Left cardiac atrium (tissue), 4 donors: ENCODE data around the gene SLC8A2. TPM values are rescaled to one million over a fixed set of nuclear protein-coding genes. Genes with fewer than 3 reads are reported as not detected.

ENCODE experiments used
- ATAC-seq, 2 donors: fragments of 200-7000 bp; cut with Tn5 transposase; one replicate each; pipeline ENCODE4 v1.9.1; 2020; ENCODE audit warnings: mild to moderate bottlenecking in 2 of 2, moderate library complexity in 2 of 2
- DNase-seq: peaks from one replicate; pipeline ENCODE4 v3.0.0-alpha.2; 2020
- intact Hi-C, 2 donors: fragments of 100-400 bp; cut with DNase I; formaldehyde crosslinking; loops; one replicate each; pipeline versions ENCODE4 v1.14.1 to v1.15.1; 2022 to 2023
- total RNA-seq, 2 donors: library from RNA; stranded (reverse); fragmentation: NEBNext Ultra II Directional; extraction: Animal tissue kit (Norgen Biotek cat#: 25700); gene quantifications; one replicate each; pipeline ENCODE4 v1.2.1, GENCODE V29; 2021
- donor health status: DM: no; HTN: yes; CAD: no.
- donor health status: DM: no; HTN: yes; CAD: no; lungs with severe emphysema.
- donor health status: DM: yes; HTN: yes; CAD: no.
- donor health status: Dilated cardiomyopathy.

The SLC8A2 gene
- total RNA-seq, 2 donors from 2014 or later = 0.15 TPM; not detected in 1

GRCh38 chr19:47443331-47443730 lies 28.4 kb downstream of the SLC8A2 start:
- no peak for DNase-seq
- ATAC-seq = no peak
- intact Hi-C loops = no loop called here

GRCh38 chr19:47438793-47439220 lies 32.9 kb downstream of the SLC8A2 start:
- DNase-seq (no peak), ATAC-seq (no peak)
- intact Hi-C loops = loop anchor here (2.0 to 10.0 kb wide), 3 partner anchors 78 to 268 kb away; partner anchors contain the start of genes BICRA (in 1 of the 2) and NAPA (in 1 of the 2)

- no peak for ATAC-seq
- intact Hi-C loops = loop anchor here (2.0 to 10.0 kb wide), 4 partner anchors 77 to 261 kb away; partner anchors contain the start of genes NAPA (in 2 of the 2) and BICRA (in 1 of the 2)
- no peak for DNase-seq
These were observed 34.2 kb downstream of the SLC8A2 start for GRCh38 chr19:47437500-47437899.

GRCh38 chr19:47436712-47437401 lies 34.8 kb downstream of the SLC8A2 start:
- DNase-seq = peak; percentile 75
- intact Hi-C loops = loop anchor here (2.0 to 10.0 kb wide), 4 partner anchors 78 to 262 kb away; partner anchors contain the start of genes NAPA (in 2 of the 2) and BICRA (in 1 of the 2)
- ATAC-seq = peak; percentile 91 to 94

GRCh38 chr19:47435883-47436417 lies 35.7 kb downstream of the SLC8A2 start:
- intact Hi-C loops = loop anchor here (2.0 to 10.0 kb wide), 4 partner anchors 79 to 263 kb away; partner anchors contain the start of genes NAPA (in 2 of the 2) and BICRA (in 1 of the 2)
- no peak for ATAC-seq
- DNase-seq = no peak

GRCh38 chr19:47435196-47435595 lies 36.5 kb downstream of the SLC8A2 start:
- intact Hi-C loops = loop anchor here (5.0 to 10.0 kb wide), 2 partner anchors 82 to 170 kb away; partner anchors contain the start of genes BICRA (in 1 of the 2) and NAPA (in 1 of the 2)
- DNase-seq = peak; percentile 3
- ATAC-seq = no peak

GRCh38 chr19:47434088-47434487 lies 37.6 kb downstream of the SLC8A2 start:
- ATAC-seq = no peak
- intact Hi-C loops = loop anchor here in 1 of 2 donors (10.0 kb wide), 1 partner anchor 171 kb away; the partner anchor contains the start of gene BICRA
- no peak for DNase-seq

- no peak for DNase-seq
- no peak for ATAC-seq
- intact Hi-C loops = loop anchor here in 1 of 2 donors (10.0 kb wide), 1 partner anchor 172 kb away; the partner anchor contains the start of gene BICRA
These were observed 38.6 kb downstream of the SLC8A2 start for GRCh38 chr19:47433121-47433520.

- ATAC-seq = no peak
- no peak for DNase-seq
- intact Hi-C loops = loop anchor here in 1 of 2 donors (10.0 kb wide), 1 partner anchor 172 kb away; the partner anchor contains the start of gene BICRA
These were observed 39.2 kb downstream of the SLC8A2 start for GRCh38 chr19:47432499-47432898.

GRCh38 chr19:47432091-47432490 lies 39.6 kb downstream of the SLC8A2 start:
- no peak for ATAC-seq
- DNase-seq = peak; percentile 12
- intact Hi-C loops = loop anchor here in 1 of 2 donors (10.0 kb wide), 1 partner anchor 173 kb away; the partner anchor contains the start of gene BICRA

GRCh38 chr19:47430041-47430802 lies 41.5 kb downstream of the SLC8A2 start:
- intact Hi-C loops = loop anchor here in 1 of 2 donors (10.0 kb wide), 1 partner anchor 175 kb away; the partner anchor contains the start of gene BICRA
- peak; percentile 16 to 25 for ATAC-seq
- DNase-seq = no peak

- DNase-seq (no peak), ATAC-seq (no peak)
- intact Hi-C loops = no loop called here
These were observed 42.4 kb downstream of the SLC8A2 start for GRCh38 chr19:47429140-47429793.

- ATAC-seq (peak; percentile 89 to 97), DNase-seq (peak; percentile 90)
- intact Hi-C loops = no loop called here
These were observed 43.4 kb downstream of the SLC8A2 start for GRCh38 chr19:47428177-47428894.

- intact Hi-C loops = loop anchor here in 1 of 2 donors (2.0 kb wide), 1 partner anchor 131 kb away; no protein-coding TSS in a partner anchor
- DNase-seq = no peak
- ATAC-seq = peak; percentile 67 to 70
These were observed 44.2 kb downstream of the SLC8A2 start for GRCh38 chr19:47427241-47428176.

GRCh38 chr19:47423203-47423882 lies 48.4 kb downstream of the SLC8A2 start:
- intact Hi-C loops = no loop called here
- no peak for DNase-seq
- ATAC-seq = no peak
